Natural killer cell treated with Interleukin-12 subunit alpha and Interleukin-12 subunit beta and Interleukin-15 and Interleukin-18, amount 100 ng/mL, for 72 hours (primary cell): ENCODE results near the gene CPOX. TPM values are rescaled to one million over a fixed set of nuclear protein-coding genes. Genes with fewer than 3 reads are reported as not detected.

ENCODE experiments used
- ATAC-seq, 2 donors: fragments of 150-1000 bp; cut with Tn5 transposase in 1 of 2; sonication (Bioruptor Pico), chemical (Tn5 transposase) in 1 of 2; 2 replicates each; pipeline ENCODE4 v1.10.0; 2021
- DNase-seq: peaks from one replicate; pipeline ENCODE4 v3.0.0; 2022; ENCODE audit warnings: low spot score
- H3K27ac Mint-ChIP-seq, 2 donors: 1 replicate in 1 of 2; 2 replicates in 1 of 2; pipeline ENCODE4 v1.8.0; 2022; ENCODE audit warnings: mixed read lengths in 2 of 2, mild to moderate bottlenecking in 1 of 2, moderate library complexity in 1 of 2
- H3K27me3 Mint-ChIP-seq, 2 donors: 1 replicate in 1 of 2; 2 replicates in 1 of 2; pipeline ENCODE4 v1.8.0; 2022; ENCODE audit warnings: mixed read lengths in 2 of 2
- H3K36me3 Mint-ChIP-seq: one replicate; pipeline ENCODE4 v1.8.0; 2022; ENCODE audit warnings: mixed read lengths
- H3K4me1 Mint-ChIP-seq, 2 donors: 1 replicate in 1 of 2; 2 replicates in 1 of 2; pipeline ENCODE4 v1.8.0; 2022; ENCODE audit warnings: low read depth in 2 of 2, mixed read lengths in 2 of 2, mild to moderate bottlenecking in 1 of 2
- H3K4me3 Mint-ChIP-seq: one replicate; pipeline ENCODE4 v1.8.0; 2022; ENCODE audit warnings: mixed read lengths
- H3K9me3 Mint-ChIP-seq: 2 replicates; pipeline ENCODE4 v1.8.0; 2022; ENCODE audit warnings: mixed read lengths
- total RNA-seq, 2 donors: library from RNA; stranded (reverse); gene quantifications; one replicate each; pipeline ENCODE4 v1.2.3, GENCODE V29; 2022

The CPOX gene
- total RNA-seq, 2 donors from 2014 or later = 35.7 to 84.3 TPM

DNA sequence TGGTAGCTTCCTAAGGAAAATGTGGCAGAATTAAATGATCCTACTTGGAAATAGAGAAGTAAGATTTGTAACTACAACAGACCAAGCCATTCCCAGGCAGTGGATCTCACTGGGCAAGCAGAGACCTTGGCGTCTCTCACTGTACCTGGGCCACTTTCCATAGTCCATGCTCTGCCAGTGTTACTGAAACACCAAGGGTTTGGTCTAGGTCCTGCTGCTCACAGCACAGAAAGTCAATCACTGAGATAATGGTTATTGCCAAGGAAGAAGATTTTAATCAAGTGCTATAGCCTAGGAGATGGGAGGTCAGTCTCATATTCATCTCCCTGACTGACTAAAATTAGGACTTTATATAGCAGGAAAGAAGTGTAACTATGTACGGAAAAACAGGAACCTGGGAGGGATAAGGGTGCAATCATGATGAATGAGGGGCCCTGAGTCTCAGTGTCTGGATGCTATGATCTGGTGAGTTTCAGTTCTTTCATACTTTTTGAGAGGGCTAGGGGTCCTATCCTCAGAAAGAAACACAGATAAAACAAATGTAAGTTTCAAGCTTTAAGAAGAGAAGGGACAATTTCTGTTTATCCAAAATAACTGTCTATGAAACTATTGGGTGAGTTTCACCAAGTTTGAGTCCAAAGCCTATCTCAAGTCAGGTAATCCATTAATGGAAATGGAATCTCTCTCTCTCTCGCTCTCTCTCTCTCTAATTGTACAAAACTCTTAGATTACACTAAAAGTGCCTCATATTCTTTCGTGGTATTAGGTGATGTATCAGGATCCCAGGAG, 41.0 kb downstream of the CPOX start:
- Mint-ChIP-seq H3K27me3 (no peaks in the 10 kb centered on the region), H3K9me3 (no peaks in the 10 kb centered on the region), H3K27ac (peak overlapping the region; percentile 98 to 100), H3K4me1 (peaks cover 69 to 74% of the 10 kb centered on the region in 2 donors), H3K4me3 (peak overlapping the region; percentile 90), H3K36me3 (peaks cover 15% of the 10 kb centered on the region)
- ATAC-seq (no peak), DNase-seq (no peak)

DNA sequence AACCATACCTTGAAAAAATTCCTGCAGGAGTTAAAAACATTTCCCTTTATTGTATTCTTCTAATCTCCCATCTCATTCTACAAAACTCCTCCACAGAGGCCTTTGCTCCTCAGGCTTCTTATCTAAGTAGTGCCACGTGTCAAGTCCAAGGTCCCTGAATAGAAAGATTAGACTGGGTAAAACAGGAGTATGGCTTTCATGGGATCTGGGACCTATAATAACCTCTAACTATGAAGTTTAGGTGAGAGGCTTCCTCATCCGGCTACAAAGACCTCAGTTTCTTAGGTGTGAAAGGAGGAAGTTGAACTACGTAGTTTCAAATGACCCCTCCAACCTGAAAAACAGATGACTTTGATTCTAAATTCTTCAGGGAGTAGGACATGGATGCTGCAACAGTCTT, 41.7 kb downstream of the CPOX start:
- peak in 1 of 2 donors; percentile 2 for ATAC-seq
- peak overlapping the region; percentile 98 to 100 for H3K27ac Mint-ChIP-seq

DNA sequence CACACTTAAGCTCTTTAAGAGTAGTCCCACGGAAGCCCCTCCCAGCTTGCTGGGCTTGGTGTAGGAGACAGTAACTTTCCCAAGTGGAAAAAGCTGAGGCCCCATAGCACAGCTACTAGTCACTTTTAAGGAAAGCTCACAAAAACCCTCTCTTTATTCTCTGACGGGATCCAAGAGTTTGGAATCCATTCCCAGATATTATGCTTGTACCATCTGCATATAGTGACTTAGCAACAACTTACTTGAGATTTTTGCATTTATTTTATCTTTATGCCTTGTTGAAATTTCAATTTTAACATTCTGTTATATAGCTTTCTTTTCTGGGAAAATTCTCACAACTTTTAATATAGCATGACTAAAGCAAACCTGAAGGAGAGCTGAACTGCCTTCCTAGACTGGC, 42.2 kb downstream of the CPOX start:
- Mint-ChIP-seq H3K4me3 (peak overlapping the region; percentile 90), H3K27me3 (no peaks in the 10 kb centered on the region), H3K4me1 (peaks cover 58 to 65% of the 10 kb centered on the region in 2 donors), H3K9me3 (no peaks in the 10 kb centered on the region), H3K36me3 (peaks cover 15% of the 10 kb centered on the region), H3K27ac (peak overlapping the region; percentile 98 to 100)
- ATAC-seq = no peak
- DNase-seq = no peak

More for the DNA sequence above, 41.7 kb downstream of the CPOX start:
- H3K4me3 Mint-ChIP-seq = peak overlapping the region; percentile 90
- no peaks in the 10 kb centered on the region for H3K9me3 Mint-ChIP-seq
- peaks cover 15% of the 10 kb centered on the region for H3K36me3 Mint-ChIP-seq
- H3K4me1 Mint-ChIP-seq = peaks cover 63 to 67% of the 10 kb centered on the region in 2 donors
- H3K27me3 Mint-ChIP-seq = no peaks in the 10 kb centered on the region
- DNase-seq = no peak

DNA sequence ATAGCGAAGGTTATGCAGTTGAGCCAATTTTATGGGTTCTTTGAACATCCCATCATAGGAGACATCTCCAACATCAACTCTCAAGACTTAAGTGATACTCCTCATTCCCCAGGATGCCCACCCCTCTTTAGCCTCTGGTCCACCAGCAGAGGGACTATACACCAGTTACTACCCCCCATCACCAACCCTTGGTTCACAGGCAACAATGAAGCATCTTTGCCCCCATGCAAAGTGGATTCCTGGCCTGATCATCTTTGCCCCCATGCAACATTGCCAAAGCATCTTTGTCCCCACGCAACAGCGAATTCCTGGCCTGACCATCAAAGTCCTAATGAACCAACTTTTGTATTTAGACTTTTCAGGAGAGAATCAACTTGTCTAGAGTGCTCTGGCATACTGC, 42.6 kb downstream of the CPOX start:
- H3K27ac Mint-ChIP-seq = peak overlapping the region; percentile 98 to 100
- peak overlapping the region; percentile 90 for H3K4me3 Mint-ChIP-seq
- no peak for ATAC-seq
- no peaks in the 10 kb centered on the region for H3K27me3 Mint-ChIP-seq
- peaks cover 54 to 65% of the 10 kb centered on the region in 2 donors for H3K4me1 Mint-ChIP-seq
- no peak for DNase-seq
- H3K9me3 Mint-ChIP-seq = no peaks in the 10 kb centered on the region
- peaks cover 15% of the 10 kb centered on the region for H3K36me3 Mint-ChIP-seq

DNA sequence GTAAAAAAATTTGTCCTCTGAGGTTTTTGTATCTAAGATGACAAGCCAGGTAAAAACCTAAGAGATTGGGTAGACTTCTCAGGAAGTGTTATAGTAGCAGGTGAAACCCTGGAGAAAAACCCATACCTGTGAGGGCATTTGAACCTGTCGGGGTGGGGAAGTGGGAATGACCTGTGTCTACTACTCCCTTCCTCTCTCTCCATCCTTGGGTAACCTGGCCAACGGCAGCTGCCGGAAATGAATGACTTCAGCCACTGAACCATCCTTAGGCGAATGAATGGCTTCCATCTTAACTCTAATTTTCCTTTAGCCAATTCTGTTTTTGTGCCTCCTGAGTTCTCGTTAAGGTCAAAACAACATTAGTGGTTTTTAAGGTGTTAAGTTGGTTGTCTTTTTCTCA, 44.9 kb downstream of the CPOX start:
- Mint-ChIP-seq H3K27me3 (no peaks in the 10 kb centered on the region), H3K4me3 (peak overlapping the region; percentile 39), H3K27ac (peak overlapping the region; percentile 98 to 100), H3K4me1 (peaks cover 40 to 60% of the 10 kb centered on the region in 2 donors), H3K9me3 (no peaks in the 10 kb centered on the region), H3K36me3 (peaks cover 15% of the 10 kb centered on the region)
- ATAC-seq (no peak), DNase-seq (no peak)

DNA sequence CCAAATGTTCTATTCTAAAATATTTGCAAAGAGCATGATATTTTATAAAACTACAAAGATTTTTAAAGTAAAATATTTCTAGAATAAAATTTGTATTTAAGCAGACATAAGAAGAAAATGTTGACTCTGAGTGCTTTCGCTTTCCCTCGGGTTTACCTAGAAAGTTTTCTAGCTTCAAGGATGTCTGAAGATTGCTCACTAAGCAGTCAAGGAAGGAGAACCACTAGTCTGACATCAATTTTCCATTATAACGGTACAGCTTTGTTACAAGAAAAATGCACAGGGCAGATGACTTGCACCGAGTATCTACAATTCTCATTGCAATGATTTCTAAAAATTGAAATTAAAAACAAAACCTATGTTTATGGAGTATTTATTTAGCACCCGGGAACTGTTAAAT, 47.5 kb downstream of the CPOX start:
- Mint-ChIP-seq H3K9me3 (no peaks in the 10 kb centered on the region), H3K36me3 (no peaks in the 10 kb centered on the region)

DNA sequence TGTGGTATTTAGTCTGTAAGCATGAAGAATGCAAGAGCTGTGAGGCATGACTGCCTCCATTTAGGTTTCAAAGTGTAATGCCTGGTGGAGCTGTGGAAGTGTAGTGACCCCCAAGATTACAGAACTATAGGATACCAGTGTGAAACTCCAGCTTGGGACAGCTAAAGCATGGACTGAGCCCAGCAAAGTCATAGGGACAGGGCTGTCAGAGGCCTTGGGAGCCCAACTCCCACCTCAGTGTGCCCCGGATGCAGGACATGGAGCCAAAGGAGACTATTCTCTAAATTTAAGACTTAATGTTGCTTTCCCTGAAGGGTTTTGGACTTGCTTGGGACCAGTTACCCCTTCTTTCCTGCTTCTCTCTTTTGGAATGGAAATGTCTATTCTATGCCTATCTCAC, 50.8 kb downstream of the CPOX start:
- DNase-seq = no peak
- Mint-ChIP-seq H3K27me3 (no peaks in the 10 kb centered on the region), H3K9me3 (no peaks in the 10 kb centered on the region), H3K4me3 (peak overlapping the region; percentile 3), H3K36me3 (no peaks in the 10 kb centered on the region), H3K27ac (peak overlapping the region; percentile 42 to 55), H3K4me1 (peaks cover 18 to 59% of the 10 kb centered on the region in 2 donors)
- ATAC-seq = no peak

More for the DNA sequence above, 47.5 kb downstream of the CPOX start:
- Mint-ChIP-seq H3K4me3 (peak overlapping the region; percentile 69), H3K27me3 (no peaks in the 10 kb centered on the region), H3K27ac (peak overlapping the region; percentile 77 to 81), H3K4me1 (peaks cover 24 to 57% of the 10 kb centered on the region in 2 donors)
- DNase-seq (no peak), ATAC-seq (peak in 1 of 2 donors; percentile 59)

DNA sequence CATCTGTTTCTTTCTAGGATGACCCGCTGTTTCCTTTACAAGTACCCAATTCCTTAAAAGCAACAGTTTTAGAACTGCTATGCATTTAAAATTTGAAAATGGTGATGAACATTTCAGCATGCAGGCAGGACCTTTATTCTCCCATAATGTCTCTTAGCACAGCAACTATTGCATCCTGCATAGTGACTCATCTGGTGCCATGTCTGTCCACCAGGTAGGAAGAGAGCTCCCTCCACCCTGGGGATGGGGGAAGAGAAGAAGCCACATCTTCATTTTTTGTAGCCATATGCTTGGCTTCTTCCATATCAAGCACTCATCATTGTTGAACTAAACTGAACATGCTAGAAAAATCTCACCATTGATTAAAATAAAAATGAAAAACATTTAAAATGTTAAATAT, 51.7 kb downstream of the CPOX start:
- H3K27me3 Mint-ChIP-seq = no peaks in the 10 kb centered on the region
- H3K9me3 Mint-ChIP-seq = no peaks in the 10 kb centered on the region
- H3K4me3 Mint-ChIP-seq = peak overlapping the region; percentile 71
- ATAC-seq = peak in 1 of 2 donors; percentile 39
- peak overlapping the region in 1 of 2 donors; percentile 55 for H3K27ac Mint-ChIP-seq
- no peak for DNase-seq
- peaks cover 18 to 66% of the 10 kb centered on the region in 2 donors for H3K4me1 Mint-ChIP-seq
- no peaks in the 10 kb centered on the region for H3K36me3 Mint-ChIP-seq

DNA sequence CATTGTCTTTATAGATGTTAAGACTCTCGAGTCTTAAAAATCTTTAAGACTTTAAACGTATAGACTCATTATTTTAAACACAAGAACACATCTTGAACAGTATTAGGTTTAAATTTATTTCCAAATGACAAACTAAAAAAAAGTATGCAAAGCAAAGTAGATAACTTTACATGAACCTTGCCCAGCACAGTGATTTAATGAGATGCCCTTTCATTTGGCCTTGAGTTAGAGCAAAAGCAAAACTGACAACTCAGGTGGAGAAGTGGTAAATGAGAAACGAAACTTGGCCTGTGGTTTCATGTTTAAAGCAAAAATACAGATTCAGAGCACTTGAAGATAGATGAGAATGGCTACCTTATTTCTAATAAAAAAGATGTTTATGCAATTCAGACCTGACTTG, 53.1 kb downstream of the CPOX start:
- Mint-ChIP-seq H3K4me1 (peaks cover 18 to 62% of the 10 kb centered on the region in 2 donors), H3K4me3 (peak overlapping the region; percentile 79), H3K9me3 (no peaks in the 10 kb centered on the region), H3K36me3 (no peaks in the 10 kb centered on the region), H3K27me3 (no peaks in the 10 kb centered on the region), H3K27ac (peak overlapping the region in 1 of 2 donors; percentile 74)
- ATAC-seq = peak; percentile 63 to 78
- no peak for DNase-seq

DNA sequence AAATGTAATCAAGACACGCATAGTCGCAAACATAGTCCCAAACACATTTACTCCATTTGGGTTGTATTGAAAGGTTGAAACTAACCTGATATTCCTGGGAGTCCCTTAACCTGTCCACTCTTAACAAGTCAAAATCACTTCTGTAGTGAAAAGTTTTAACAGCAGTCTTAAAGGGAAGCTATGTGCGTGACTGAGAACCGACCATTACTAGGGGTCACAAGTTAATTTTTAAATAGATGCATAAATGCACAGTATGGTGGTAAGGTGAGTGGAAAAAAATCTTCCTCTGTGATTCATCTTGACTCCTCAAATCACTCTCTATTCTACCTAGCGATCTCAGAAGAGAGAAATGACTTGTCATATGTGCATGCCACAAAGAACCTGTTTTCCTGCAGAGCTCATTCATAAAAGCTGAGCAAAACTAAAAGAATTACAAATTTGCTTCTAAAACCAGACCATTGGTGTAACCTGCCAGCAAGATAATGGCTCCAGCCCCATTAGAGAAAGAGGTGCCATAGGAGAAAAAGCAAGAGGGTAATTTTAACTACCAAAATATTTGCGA, 56.9 kb downstream of the CPOX start:
- Mint-ChIP-seq H3K36me3 (no peaks in the 10 kb centered on the region), H3K4me1 (peaks cover 10 to 52% of the 10 kb centered on the region in 2 donors), H3K27ac (peak overlapping the region; percentile 17 to 78), H3K9me3 (no peaks in the 10 kb centered on the region), H3K4me3 (peak overlapping the region; percentile 62), H3K27me3 (no peaks in the 10 kb centered on the region)
- ATAC-seq (peak; percentile 70 to 87), DNase-seq (no peak)

DNA sequence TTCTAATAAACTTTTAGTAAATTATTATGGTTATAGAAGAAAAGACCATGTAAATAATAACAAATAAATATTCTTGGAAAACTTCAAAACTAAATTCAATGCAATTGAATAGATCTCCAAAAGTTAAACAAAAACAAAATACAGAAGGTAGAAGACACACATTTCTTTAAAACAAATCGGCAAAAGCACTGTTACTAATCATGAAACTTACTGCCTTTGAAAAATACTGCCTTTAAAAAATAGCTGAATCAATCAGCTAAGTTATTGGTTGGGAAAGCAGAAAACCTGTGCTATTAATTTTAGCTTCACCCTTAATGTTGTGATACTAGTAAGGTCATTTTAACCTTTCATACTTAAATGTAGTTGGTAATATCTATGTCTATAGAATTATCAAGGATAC, 58.7 kb downstream of the CPOX start:
- peaks cover 8 to 50% of the 10 kb centered on the region in 2 donors for H3K4me1 Mint-ChIP-seq
- H3K27ac Mint-ChIP-seq = no peak overlapping the region
- peaks cover 6% of the 10 kb centered on the region for H3K36me3 Mint-ChIP-seq
- H3K27me3 Mint-ChIP-seq = no peaks in the 10 kb centered on the region
- no peak for DNase-seq
- ATAC-seq = no peak
- no peaks in the 10 kb centered on the region for H3K9me3 Mint-ChIP-seq
- no peak overlapping the region for H3K4me3 Mint-ChIP-seq

DNA sequence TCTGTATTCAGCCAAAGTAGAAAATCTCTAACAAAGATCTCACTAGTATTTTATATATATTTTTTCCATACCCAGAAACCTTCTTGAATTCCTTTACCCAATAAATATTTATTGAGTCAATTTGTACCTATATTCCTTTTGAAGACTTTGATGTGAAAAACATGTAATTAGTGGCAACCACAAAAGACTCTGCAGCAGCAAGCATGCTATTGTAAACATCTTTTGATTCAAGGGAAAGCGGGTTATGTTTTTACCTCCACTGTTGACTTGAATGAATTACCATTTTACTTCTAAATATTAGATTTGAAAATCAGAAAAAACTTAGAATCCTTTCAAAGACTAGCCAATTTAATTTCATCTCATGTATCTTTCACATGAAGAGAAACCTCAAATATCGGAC, 59.2 kb downstream of the CPOX start:
- Mint-ChIP-seq H3K27me3 (no peaks in the 10 kb centered on the region), H3K4me1 (peaks cover 7 to 48% of the 10 kb centered on the region in 2 donors), H3K27ac (peak overlapping the region in 1 of 2 donors; percentile 67), H3K4me3 (peak overlapping the region; percentile 55), H3K36me3 (peaks cover 6% of the 10 kb centered on the region), H3K9me3 (no peaks in the 10 kb centered on the region)
- DNase-seq (no peak), ATAC-seq (no peak)

DNA sequence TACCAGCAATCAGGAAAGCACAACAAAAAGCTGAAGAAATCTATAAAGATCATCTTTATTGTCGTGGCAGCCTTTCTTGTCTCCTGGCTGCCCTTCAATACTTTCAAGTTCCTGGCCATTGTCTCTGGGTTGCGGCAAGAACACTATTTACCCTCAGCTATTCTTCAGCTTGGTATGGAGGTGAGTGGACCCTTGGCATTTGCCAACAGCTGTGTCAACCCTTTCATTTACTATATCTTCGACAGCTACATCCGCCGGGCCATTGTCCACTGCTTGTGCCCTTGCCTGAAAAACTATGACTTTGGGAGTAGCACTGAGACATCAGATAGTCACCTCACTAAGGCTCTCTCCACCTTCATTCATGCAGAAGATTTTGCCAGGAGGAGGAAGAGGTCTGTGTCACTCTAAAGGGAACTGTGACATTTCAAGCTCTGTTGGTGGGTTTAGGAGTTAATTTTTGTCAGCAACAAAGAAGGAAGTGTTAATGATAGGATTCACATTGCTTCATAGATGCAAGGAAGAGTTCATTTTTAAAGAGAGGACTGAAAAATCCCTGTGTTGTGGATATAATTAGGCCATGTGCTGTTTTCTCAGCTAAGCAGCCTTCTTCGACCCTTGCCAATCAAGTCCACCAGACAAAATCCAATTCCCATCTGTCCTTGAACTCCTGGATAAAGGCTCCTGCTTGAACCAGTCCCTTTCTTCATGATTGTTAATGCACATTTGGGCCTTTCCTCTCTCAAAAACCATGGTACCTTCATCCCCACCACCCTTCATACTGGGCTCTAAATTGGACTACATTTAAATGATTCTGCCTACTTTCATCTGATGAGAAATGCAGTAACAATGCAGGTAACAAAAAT, 60.5 kb downstream of the CPOX start:
- ATAC-seq (no peak), DNase-seq (no peak)
- H3K4me1 Mint-ChIP-seq = peaks cover 2 to 37% of the 10 kb centered on the region in 2 donors
- no peaks in the 10 kb centered on the region for H3K9me3 Mint-ChIP-seq
- peak overlapping the region; percentile 55 for H3K4me3 Mint-ChIP-seq
- H3K36me3 Mint-ChIP-seq = peaks cover 6% of the 10 kb centered on the region
- H3K27me3 Mint-ChIP-seq = no peaks in the 10 kb centered on the region
- H3K27ac Mint-ChIP-seq = peak overlapping the region; percentile 35 to 67
